Inflammatory macrophage (primary cell): Measurements from ENCODE around the gene ARHGEF7.

ENCODE experiments used
- DNase-seq, 2 donors: peaks; one replicate each; pipeline ENCODE4 v3.0.0-alpha.2; 2020 to 2022

The ARHGEF7 gene

DNA sequence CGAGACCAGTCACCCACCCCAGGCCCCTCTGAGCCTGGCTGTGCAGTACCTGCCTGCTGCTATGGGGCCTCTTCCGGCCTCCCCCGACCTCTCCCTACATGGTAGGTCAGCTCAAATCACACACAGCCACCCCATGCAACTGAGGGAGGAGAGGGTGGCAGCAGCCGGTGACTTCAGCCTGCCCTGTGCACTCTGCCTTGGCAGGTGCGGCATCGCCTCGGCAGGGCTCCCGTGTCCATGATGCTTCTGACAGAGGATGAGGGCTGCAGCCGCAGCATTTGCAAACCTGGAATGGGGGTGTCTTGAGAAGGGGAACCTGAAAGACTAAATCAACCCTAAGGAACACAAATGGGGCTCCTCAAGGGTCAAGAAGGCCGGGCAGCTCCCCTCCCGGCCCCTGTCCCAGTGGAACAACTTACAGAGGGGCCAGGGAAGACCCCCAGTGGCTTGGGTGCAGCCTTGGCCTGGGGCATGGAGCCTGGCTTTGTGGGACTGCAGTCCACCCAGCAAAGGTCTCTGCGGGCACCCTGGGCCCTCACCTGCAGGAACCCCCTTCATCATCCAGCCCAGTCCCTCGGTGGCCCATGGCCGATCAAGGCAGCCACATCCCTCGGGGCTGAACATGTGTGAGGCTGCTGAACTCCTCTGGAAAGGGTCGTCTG is 212.0 kb downstream of the ARHGEF7 start:
- no peak for DNase-seq

DNA sequence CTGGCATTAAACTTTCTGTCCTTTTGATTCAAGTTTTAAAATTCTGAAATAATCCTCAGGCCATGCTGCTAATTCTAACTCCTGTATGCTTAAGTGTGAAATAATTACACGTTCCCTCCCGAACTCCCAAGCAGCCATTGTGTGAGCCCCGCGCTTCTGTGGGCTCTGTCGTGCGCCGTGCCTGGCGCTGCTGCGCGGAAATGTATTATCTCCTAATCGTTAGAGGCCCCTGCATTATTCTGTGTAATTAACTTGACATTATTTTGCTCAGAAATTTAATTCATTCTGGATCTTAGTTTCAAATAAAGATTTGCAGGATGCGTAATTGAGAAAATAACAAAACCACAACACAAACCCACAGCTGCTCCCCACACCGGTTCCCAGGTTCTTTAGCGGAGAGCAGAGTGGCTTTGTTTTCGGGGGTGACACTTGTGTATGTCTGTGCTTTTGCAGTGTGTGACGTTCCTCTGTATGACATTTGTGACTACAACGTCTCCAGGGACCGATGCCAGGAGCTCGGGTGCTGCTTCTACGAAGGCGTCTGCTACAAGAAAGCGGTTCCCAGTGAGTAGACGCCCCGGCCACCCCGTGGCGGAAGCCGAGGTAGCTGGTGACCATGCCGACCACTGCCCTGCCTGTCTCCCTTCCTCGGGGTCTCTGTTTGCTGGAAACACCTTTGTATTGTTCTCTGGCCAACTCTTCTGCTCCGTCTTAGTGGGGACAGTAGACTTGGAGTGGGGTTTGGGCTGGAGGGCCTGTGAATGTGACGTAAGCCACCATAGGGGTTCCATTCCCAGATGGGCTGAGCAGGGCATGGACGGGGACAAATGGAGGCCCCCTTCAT is 212.8 kb downstream of the ARHGEF7 start:
- DNase-seq: no peak

DNA sequence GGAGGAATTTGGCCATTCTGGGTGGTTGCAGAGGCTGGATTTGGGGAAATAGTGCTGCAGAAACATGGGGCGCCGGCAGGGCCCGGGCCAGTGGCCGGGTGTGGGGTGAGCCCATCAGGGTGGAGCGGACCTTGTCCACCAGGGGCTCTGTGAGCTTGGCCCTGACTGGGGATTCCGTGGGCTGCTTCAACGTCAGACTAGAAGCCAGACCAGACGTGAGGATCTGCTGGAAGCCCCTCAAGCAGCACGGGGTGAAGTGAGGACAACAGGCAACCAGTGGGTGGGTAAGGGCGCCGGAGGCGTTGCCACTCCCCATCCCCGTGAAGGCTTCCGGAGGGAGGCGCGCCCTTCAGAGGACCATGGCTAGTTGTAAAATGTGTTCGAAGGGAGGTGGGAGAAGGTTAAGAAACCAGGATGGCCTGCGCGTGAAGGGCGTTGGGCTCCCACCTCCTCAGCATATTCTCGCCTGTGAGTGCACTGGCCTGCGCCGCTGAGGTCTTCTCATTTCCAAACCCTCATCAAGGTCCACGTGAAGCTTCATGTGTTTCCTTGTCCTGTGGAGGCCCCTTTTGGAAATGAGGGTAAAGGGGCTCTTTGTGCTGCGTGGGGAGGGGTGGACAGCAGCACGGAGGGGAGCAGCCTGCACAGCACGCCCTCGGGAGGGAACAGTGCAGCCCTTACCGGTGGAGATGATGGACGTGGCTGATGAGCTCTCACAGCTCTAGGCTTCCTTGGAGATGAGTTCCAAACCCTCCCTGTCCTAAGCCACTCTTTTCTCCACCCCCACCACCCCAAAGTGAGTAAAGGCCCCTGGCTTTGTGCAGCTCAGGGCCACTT is 213.7 kb downstream of the ARHGEF7 start:
- no peak for DNase-seq

DNA sequence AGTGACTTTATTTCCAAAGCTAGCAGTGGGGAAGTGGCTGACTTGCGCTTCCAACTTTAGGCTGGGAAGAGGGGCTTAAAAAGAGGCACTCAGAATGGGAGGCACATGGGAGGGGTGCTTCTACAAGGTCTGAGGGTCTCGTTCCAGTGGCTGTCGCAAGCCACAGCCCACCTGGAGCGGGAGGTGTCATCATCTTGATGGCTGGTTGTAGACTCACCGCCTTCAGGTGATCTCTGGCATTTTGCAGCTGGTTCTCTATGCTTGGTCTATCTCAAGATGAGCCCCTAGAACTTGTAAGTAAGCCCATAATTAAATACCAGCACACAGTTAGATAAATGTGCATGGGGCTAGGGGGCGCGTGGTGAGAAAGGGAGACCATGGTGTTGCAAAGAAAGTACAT is 214.5 kb downstream of the ARHGEF7 start:
- no peak for DNase-seq

DNA sequence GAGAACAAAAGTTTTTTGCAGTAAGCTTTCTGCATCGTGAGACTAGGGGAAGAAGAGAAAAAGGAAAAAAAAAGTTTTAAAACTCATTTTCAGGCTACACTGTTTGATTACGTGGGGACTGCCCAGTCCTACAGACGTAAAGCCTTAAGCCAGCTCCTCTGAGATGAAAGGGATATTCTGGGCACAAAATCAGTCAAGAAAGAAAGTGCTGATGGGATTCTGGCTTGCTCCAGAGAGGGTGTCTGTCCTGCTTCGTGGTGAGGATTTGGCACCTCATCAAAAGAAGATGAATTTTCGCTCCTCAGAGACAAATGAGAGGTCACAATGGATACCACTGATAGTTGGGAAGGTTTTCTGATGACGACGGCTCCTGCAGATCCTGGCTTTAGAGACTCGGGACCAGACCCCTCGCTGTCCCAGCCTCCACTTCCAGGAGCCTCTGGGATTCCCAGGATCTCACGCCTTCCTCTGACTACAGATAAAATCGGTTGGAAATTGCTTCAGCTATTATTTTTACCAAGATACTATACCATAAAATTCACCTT is 215.0 kb downstream of the ARHGEF7 start:
- DNase-seq: no peak

DNA sequence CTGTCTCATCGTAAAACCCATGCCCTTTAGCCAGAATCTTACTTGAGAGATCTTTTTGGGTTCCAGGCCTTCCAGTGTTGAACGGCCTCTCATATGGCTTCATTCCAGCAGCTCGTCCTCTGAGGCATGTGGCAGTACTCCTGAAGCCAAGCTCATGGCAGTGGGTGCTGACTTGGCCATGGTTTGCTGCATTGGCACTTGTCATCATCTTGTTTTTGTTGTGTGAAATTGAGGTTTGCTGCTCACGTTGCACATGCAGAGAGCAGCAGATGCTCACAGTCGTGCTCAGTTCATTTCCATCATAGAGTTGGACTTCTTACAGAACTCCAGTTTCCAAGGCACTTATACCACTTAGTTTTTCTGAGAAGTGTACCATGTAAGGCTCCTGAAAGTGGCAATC is 220.2 kb downstream of the ARHGEF7 start:
- DNase-seq: no peak

DNA sequence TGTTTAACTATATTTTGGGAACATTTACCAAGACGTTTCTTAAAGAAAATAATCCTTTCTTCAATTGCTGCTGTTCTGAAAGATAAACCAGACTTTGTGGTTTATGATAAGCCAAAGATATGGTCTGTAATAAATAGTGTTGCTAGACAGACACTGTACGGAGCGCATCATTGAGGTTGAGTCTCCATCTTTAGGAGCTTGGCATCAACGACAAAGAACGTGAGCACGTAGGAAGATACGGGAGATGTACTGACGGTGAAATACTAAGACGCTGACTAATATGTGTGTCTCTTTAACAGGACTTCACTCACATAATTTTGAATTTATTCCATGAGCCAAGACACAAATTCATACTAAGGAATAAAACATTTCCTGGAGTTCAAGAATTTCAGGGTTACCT is 221.6 kb downstream of the ARHGEF7 start:
- DNase-seq: no peak

DNA sequence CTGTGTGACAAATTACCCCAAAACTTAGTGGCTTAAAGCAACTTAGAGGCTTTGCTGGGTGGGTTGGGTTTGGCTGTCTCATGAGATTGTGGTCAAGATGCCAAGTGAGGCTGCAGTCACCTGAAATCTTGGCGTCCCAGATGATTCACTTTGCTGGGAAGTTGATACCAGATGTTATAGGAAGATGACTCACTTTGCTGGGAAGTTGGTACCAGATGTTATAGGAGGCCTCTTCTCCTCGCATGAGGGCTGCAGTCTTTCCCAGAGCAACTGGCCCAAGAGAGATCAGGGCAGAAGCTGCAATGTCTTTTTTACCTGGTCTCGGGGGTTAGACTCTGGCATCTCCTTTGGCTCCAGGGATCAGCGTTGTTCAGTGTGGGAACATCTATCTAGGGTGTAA is 222.1 kb downstream of the ARHGEF7 start:
- no peak for DNase-seq

DNA sequence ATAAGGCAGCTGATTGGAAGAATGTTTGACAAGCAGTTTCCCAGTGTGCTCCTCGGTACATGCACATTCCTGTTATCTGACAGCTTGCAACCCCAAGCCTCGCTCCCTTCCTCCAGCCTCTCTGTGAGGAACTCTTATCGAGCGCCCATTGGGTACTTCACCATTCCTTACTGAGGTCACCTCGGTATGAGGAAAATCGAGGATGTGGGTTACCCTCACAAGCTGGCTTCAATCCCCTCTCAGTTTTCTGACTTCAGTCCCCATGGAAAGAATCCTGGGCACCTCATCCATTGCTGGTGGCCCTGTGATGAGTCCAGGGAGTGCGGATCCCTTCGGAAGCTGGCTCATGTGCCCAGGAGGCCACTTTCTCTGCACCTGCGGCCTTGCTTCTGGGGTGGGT is 222.6 kb downstream of the ARHGEF7 start:
- no peak for DNase-seq

DNA sequence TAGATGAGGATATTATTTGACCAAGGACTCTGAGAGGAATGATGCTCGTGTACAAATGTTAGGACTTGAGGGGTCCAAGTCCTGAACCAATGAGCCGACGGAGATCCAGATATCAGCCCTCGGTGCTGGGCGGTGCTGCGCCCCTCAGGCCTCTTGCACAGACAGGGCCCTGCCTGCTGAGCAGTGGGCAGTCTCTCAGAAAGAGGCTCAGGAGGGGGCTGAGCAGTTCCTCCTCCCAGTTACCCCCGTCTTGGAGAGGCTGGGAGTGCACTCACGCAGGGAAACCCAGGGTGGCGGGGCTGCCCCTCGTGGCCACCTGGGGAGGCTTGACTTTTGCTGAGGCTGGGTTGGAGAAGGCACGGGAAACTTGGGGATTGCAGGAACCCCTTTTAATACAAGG is 223.7 kb downstream of the ARHGEF7 start:
- DNase-seq: no peak

DNA sequence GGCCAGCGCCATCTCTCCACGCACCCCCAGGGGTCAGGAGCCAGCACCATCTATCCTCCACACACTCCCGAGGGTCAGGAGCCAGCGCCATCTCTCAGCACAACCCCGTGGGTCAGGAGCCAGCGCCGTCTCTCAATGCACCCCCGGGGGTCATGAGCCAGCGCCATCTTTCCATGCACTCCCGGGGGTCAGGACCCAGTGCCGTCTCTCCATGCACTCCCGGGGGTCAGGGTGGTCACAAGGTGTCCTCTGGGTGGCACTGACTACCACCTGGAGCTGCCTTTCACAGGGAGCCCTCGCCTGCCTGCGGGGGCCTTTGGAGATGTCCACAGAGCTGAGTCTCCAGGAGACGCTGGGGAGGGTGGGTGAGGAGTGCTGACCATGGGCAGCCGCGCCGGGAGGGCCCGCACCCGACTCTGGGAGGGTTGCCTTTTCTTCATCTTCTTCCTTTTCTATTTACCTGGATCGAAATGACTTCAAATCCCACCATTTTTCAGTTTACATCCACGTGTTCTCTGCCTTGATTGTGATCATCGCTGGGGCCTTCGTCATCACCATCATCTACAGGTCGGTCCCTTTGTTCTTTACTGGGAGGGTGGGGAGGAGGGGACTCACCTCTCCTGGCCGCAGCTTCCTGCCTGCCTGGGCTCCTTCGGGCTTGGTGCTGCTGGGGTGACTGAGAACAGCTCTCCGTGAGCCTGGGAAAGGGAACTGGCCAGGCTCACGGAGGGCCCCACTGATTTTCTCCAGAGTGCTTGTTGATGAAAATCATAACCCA is 224.4 kb downstream of the ARHGEF7 start:
- no peak for DNase-seq

DNA sequence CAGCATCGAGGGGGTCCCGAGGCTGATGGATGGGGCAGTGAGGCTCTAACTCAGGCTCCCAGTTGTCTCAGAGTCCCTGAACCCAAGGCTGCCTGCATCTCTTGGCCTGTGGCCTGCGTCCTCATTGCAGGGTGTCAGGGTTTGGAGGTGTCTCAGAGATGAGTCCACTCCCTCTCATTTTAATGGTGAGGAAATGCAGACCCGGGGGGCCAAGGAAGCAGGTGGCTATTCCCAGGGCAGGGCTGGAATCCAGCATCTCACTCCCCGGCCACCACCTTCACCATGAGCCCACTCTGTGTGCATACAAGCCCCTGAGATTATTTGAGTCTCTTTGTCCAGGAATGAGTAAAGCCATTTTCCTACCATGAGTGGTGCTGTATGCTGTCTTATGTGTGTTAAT is 226.8 kb downstream of the ARHGEF7 start:
- DNase-seq: no peak

DNA sequence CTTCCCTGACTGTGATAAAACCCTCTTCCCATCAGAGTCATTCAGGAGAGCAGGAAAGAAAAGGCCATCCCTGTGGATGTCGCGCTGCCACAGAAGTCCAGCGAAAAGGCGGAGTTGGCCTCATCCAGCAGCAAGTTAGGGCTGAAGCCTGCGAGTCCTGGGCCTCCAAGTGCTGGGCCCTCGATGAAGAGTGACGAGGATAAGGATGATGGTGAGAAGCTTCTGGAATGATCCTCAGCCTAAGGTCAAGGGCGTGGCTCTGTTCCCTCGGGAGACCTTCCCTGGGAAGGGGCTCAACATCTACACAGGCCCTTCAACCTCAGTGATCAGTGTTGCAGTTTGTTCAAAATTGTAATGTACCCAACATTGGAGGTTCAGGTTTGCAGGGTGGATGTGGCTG is 227.6 kb downstream of the ARHGEF7 start:
- no peak for DNase-seq

DNA sequence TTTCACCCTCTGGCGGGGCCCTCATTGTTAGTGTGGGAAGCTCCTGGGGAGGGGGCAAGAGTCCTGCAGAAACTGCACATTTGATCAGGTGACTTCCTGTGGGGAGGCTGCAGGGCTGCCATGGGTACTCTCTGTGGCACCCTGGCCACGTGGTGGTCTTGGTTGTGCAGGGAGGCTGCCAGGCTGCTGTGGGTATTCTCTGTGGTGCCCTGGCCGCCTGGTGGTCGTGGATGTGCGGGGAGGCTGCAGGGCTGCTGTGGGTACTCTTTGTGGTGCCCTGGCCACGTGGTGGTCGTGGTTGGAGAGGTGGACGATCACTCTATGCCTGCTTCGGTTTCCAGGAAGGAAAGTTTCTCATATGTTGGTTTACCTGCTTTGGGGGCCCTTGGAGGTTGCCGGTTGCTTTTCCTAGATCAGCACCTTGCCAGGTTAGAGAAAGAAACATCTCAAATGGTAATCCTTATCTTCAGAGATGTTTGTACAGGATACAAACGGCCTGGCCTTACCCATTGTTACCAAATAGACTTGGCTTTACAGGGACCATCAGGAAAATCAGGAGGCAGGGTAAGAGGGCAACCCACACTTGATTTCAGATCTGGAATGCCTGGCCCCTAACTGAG is 228.2 kb downstream of the ARHGEF7 start:
- DNase-seq: no peak

DNA sequence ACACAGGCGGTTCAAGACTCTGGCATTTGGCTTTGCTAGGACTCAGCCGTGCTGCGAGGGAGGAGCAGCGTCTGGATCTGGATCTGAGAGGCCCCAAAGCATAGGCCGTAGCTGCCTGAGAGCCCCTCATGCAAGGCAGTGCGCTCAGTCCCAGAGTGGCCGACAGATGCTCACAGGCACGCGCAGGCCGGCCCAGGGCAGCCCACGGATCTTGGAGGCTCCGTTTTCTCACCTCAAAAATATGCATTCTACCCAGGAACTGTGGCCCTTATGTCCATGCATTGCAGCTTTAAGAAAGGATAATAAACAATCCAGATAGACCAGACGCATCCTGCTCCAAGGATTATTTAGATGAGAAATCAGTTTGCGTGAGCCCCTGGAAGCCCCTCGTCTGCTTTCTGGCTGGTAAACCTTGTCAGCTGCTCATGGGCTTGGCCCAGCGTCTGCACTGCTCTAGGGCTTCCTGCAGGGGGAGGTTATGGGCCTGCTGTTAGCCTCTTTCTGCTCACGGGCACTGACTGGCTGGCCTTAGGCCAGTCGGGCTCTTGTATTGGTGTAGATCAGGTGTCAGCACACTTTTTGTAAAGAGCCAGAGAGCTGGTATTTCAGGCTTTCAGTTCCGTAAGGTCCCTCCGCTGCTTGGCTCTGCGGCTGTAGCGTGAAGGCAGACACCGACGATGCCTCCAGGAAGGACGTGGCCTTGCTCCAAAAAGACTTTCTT is 229.5 kb downstream of the ARHGEF7 start:
- DNase-seq: no peak

DNA sequence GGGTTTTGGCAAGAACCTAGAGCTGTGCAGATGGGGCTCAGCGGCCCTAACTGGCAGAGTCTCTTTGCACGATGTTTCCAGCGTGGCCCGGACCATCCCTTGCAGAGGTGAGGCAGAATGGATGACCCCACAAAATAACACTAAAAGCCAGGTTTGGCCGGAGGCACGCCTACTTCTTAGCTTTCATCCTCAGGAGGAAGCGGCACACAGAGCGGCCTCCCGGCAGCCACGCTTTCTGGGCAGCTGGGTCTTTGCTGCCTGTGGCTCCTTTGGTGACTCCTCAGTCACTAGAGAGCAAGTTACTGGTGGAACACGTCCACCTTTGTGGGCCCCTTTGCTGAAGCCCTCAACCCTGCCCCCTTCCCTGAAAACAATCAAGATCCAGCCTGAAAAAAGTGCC is 230.6 kb downstream of the ARHGEF7 start:
- DNase-seq: no peak

DNA sequence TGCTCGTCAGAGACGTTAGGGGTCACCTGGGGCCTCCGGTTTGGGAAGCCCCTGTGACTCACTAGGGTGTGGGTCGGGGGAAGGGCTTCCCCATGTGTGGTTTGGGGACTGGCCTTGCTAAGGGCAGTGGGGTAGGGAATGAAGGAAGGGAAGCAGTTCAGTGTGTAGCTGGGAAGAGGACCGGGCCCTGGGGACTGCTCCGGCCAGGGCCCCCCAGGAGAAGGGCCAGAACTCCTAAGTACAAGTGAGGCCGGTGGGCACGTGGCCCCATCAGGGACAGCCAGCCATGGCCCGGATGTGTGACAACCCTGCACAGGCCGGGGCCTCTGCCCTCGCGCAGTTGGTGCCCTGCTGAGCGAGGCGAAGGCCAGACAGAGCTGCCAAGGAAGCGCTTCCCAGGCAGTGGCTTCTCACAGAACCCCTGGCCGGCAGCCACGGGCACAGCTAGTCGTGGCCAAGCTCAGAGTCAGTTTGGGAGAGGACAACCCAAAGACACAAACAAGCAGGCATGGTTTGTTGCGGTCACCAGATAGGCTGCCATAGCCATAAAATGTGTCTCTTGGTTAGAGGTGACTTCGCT is 231.1 kb downstream of the ARHGEF7 start:
- no peak for DNase-seq

DNA sequence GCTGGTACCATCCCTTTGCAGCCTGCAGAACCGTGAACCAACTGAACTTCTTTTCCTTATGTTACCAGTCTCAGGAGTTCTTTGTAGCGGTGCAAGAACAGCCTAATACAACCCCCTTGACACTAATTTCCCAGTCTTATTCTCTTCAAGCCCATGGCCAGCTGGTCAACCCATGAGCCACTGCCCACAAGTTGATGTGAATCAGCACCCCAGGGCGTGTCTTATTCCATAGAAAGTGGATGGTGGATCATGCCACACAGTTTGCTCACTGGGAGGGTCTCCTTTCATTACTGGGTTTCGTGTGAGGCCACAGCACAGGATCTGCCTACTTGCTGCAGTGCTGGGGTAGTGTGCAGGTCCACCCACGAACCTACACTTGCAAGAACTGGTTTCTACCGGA is 232.3 kb downstream of the ARHGEF7 start:
- DNase-seq: no peak

DNA sequence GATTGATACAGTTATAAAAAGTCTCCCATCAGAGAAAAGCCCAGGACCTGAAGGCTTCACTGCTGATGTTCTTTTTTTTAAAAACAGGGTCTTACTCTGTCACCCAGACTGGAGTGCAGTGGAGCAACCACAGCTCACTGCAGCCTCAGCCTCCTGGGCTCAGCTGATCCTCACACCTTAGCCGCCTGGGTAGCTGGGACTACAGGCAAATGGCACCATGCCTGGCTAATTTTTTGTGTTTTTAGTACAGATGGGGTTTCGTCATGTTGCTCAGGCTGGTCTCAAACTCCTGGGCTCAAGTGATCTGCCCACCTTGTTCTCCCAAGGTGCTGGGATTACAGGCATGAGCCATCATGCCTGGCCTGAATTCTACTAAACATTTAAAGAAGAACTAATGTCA is 238.4 kb downstream of the ARHGEF7 start:
- no peak for DNase-seq

DNA sequence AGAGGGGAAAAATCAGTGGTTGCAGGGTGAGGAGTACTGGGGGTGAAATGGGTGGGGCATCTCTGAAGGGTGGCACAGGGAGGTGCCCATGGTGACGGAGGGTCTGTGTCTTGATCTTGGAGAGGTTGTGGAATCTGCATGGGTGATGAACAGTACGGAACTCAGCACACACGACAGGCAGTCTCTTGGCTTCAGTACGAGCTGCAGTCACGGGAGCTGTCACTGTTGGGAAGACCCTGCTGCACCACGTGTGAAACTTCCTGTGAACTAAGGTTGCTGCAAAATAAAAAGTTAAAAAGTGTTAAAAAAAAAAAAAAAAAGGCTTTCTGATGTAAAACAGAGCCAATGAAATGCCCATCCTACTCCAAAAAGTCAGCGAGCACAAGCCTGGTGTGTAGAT is 239.7 kb downstream of the ARHGEF7 start:
- no peak for DNase-seq
